Neural cell (in vitro differentiated cells): ENCODE results near the gene PGAP2. TPM values are rescaled to one million over a fixed set of nuclear protein-coding genes. Genes with fewer than 3 reads are reported as not detected.
"Not testable (repeated sequence)": the region's sequence is repeated elsewhere in the genome, so short reads cannot be mapped to it uniquely, and the experiment has no call there.

Experiments used
- H2AFZ ChIP-seq: fragments of 200-600, 300-800 bp; sonication (generic), shearing (Covaris generic); 2 replicates; pipeline ENCODE4 v1.6.0; 2014; ENCODE audit warnings: low read depth, mild to moderate bottlenecking, antibody characterized with exemption, low read length, moderate library complexity
- H3F3A ChIP-seq: fragments of 200-600 bp; shearing (Covaris generic); 2 replicates; pipeline ENCODE4 v1.6.1; 2016; ENCODE audit warnings: mild to moderate bottlenecking, moderate library complexity, mixed read lengths, antibody characterized with exemption, low read length; ENCODE audit not compliant: insufficient read depth, poor library complexity, severe bottlenecking
- H3K27ac ChIP-seq: fragments of 200-600, 300-800 bp; sonication (generic), shearing (Covaris generic); 2 replicates; pipeline ENCODE4 v1.5.1; 2014; ENCODE audit warnings: mild to moderate bottlenecking, low read length, moderate library complexity
- H3K27me3 ChIP-seq: fragments of 300-800, 200-600 bp; sonication (generic), shearing (Covaris generic); 2 replicates; pipeline ENCODE4 v1.6.0; 2014; ENCODE audit warnings: mild to moderate bottlenecking, low read depth, low read length, moderate library complexity; ENCODE audit not compliant: insufficient read depth
- H3K36me3 ChIP-seq: fragments of 300-800, 200-600 bp; sonication (generic), shearing (Covaris generic); 2 replicates; pipeline ENCODE4 v1.5.1; 2014; ENCODE audit warnings: mild to moderate bottlenecking, antibody characterized with exemption, low read length, moderate library complexity; ENCODE audit not compliant: insufficient read depth
- H3K4me2 ChIP-seq: fragments of 300-800, 200-600 bp; sonication (generic), shearing (Covaris generic); 2 replicates; pipeline ENCODE4 v1.6.0; 2014; ENCODE audit warnings: mild to moderate bottlenecking, low read length
- H3K4me3 ChIP-seq: fragments of 300-800, 200-600 bp; sonication (generic), shearing (Covaris generic); 2 replicates; pipeline ENCODE4 v1.5.1; 2014; ENCODE audit warnings: mild to moderate bottlenecking, low read length, moderate library complexity
- H3K79me2 ChIP-seq: fragments of 200-600 bp; shearing (Covaris generic); replicated peaks from 2 replicates; pipeline ENCODE4 v1.6.0; 2014; ENCODE audit warnings: mild to moderate bottlenecking, low read length, moderate library complexity; ENCODE audit not compliant: insufficient read depth
- H3K9ac ChIP-seq: fragments of 300-800, 200-600 bp; sonication (generic), shearing (Covaris generic); 2 replicates; pipeline ENCODE4 v1.6.1; 2016; ENCODE audit warnings: mild to moderate bottlenecking, low read length, mixed read lengths
- H3K9me2 ChIP-seq: fragments of 200-600 bp; shearing (Covaris generic); 2 replicates; pipeline ENCODE4 v1.6.1; 2016; ENCODE audit warnings: mild to moderate bottlenecking, low read length, mixed read lengths; ENCODE audit not compliant: insufficient read depth
- H3K9me3 ChIP-seq: fragments of 200-600, 300-800 bp; sonication (generic), shearing (Covaris generic); 2 replicates; pipeline ENCODE4 v1.6.1; 2016; ENCODE audit warnings: mild to moderate bottlenecking, mixed run types, low read length, moderate library complexity, mixed read lengths
- H4K20me1 ChIP-seq: fragments of 200-600 bp; shearing (Covaris generic); 2 replicates; pipeline ENCODE4 v1.6.1; 2016; ENCODE audit warnings: mild to moderate bottlenecking, mixed run types; ENCODE audit not compliant: insufficient read depth
- EP300 ChIP-seq: fragments of 450-650 bp; conservative IDR thresholded peaks from 2 replicates; pipeline ENCODE4 v1.6.1; 2014; ENCODE audit warnings: antibody characterized with exemption, mild to moderate bottlenecking, moderate library complexity; ENCODE audit not compliant: poor library complexity, severe bottlenecking
- EZH2 ChIP-seq: fragments of 200-600, 300-800 bp; shearing (Covaris generic), sonication (generic); IDR thresholded peaks from 2 replicates; pipeline ENCODE4 v1.6.1; 2014; ENCODE audit warnings: antibody characterized with exemption, low read length, borderline replicate concordance, mild to moderate bottlenecking; ENCODE audit not compliant: insufficient read depth, poor library complexity, severe bottlenecking
- MXI1 ChIP-seq: fragments of 450-650 bp; conservative IDR thresholded peaks from 2 replicates; pipeline ENCODE4 v1.6.1; 2014; ENCODE audit warnings: antibody characterized with exemption, mild to moderate bottlenecking; ENCODE audit not compliant: poor library complexity, severe bottlenecking
- POLR2AphosphoS5 ChIP-seq: IDR thresholded peaks from 2 replicates; pipeline ENCODE4 v1.6.1; 2012
- RAD21 ChIP-seq: fragments of 450-650 bp; conservative IDR thresholded peaks from 2 replicates; pipeline ENCODE4 v1.6.1; 2014; ENCODE audit warnings: antibody characterized with exemption, mild to moderate bottlenecking, moderate library complexity
- SMC3 ChIP-seq: fragments of 450-650 bp; conservative IDR thresholded peaks from 2 replicates; pipeline ENCODE4 v1.6.1; 2014; ENCODE audit warnings: antibody characterized with exemption, mild to moderate bottlenecking, moderate library complexity; ENCODE audit not compliant: poor library complexity
- TAF1 ChIP-seq: IDR thresholded peaks from 2 replicates; pipeline ENCODE4 v1.6.1; 2012; ENCODE audit warnings: low read depth
- polyA plus RNA-seq: library from polyadenylated mRNA; depleted of rRNA; stranded (reverse); fragments of >200 nt; gene quantifications from 2 replicates; pipeline ENCODE4 v1.2.3, GENCODE V29; 2014
- TF ChIP-seq, protein P1 (sequence below): IDR thresholded peaks from 2 replicates; pipeline ENCODE4 v1.6.1; 2012; ENCODE audit warnings: borderline replicate concordance
- TF ChIP-seq, protein P2 (sequence below): fragments of 450-650 bp; IDR thresholded peaks from 2 replicates; pipeline ENCODE4 v1.5.1; 2014; ENCODE audit warnings: antibody characterized with exemption, mild to moderate bottlenecking, moderate library complexity; ENCODE audit not compliant: poor library complexity, severe bottlenecking

PGAP2 gene
- polyA plus RNA-seq, 1 donor from 2014 or later: 30.1 TPM

DNA sequence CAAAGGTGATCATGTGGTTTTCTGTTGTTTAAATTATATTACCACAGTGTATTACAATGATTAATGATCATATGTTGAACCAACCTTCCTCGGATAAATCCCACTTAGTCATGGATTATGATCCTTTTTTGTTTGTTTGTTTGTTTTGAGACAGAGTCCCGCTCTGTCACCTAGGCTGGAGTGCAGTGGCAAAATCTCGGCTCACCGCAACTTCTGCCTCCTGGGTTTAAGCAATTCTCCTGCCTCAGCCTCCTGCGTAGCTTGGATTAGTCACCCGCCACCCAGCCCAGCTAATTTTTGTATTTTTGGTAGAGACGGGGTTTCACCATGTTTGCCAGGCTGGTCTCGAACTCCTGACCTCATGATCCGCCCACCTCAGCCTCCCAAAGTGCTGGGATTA is 41.5 kb upstream of the PGAP2 start:
- not testable (repeated sequence) for H2AFZ ChIP-seq, H3K27me3 ChIP-seq, H3K9ac ChIP-seq, H4K20me1 ChIP-seq, H3K9me3 ChIP-seq, H3F3A ChIP-seq, H3K79me2 ChIP-seq, H3K27ac ChIP-seq, H3K4me3 ChIP-seq, H3K9me2 ChIP-seq, H3K4me2 ChIP-seq, H3K36me3 ChIP-seq

DNA sequence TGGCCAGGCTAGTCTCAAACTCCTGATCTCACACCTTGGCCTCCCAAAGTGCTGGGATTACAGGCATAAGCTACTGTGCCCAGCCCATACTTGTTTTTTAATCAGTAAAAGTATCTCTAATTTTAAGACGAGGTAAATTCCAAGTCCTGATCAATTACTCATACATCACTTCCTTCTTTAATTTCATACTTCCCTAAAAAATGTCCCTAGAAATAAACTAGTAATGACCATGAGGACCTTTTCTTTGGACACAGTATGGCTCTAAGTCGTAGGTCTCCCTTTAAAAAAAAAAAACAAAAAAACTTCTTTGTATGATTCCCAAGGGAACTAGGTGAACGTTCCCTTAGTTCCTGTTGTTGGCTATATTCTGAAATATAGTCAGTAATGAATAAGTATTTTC is 40.8 kb upstream of the PGAP2 start:
- Histone ChIP-seq H3K9me2 (no peaks in the 10 kb centered on the region), H3K36me3 (peaks cover 6% of the 10 kb centered on the region)

DNA sequence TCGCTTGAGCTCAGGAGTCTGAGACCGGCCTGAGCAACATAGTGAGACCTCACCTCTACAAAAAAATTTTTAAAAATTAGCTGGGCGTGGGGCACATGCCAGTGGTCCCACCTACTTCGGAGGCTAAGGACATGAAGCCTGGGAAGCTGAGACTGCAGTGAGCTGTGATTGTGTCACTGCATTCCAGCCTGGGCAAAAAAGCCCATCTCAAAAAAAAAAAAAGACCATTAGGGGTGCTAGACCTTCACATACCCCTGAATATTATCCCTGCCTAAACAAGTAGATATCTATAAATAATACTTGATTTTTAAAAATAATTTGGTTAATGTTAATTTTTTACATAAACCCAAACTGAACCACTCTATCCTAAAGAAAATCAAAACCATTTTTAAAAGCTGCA is 35.2 kb upstream of the PGAP2 start:
- Histone ChIP-seq H3K9me2 (no peaks in the 10 kb centered on the region), H3K27me3 (no peaks in the 10 kb centered on the region), H3K36me3 (peaks cover 6% of the 10 kb centered on the region), H3K9ac (no peak overlapping the region), H3K79me2 (no peaks in the 10 kb centered on the region), H3K4me3 (no peak overlapping the region), H3F3A (no peaks in the 10 kb centered on the region), H3K9me3 (no peaks in the 10 kb centered on the region), H4K20me1 (no peaks in the 10 kb centered on the region), H3K4me2 (no peak overlapping the region), H3K27ac (no peak overlapping the region), H2AFZ (no peak overlapping the region)
- no peak for TF ChIP-seq MXI1
- TF ChIP-seq SMC3: no peak
- TF ChIP-seq, protein P1, sequence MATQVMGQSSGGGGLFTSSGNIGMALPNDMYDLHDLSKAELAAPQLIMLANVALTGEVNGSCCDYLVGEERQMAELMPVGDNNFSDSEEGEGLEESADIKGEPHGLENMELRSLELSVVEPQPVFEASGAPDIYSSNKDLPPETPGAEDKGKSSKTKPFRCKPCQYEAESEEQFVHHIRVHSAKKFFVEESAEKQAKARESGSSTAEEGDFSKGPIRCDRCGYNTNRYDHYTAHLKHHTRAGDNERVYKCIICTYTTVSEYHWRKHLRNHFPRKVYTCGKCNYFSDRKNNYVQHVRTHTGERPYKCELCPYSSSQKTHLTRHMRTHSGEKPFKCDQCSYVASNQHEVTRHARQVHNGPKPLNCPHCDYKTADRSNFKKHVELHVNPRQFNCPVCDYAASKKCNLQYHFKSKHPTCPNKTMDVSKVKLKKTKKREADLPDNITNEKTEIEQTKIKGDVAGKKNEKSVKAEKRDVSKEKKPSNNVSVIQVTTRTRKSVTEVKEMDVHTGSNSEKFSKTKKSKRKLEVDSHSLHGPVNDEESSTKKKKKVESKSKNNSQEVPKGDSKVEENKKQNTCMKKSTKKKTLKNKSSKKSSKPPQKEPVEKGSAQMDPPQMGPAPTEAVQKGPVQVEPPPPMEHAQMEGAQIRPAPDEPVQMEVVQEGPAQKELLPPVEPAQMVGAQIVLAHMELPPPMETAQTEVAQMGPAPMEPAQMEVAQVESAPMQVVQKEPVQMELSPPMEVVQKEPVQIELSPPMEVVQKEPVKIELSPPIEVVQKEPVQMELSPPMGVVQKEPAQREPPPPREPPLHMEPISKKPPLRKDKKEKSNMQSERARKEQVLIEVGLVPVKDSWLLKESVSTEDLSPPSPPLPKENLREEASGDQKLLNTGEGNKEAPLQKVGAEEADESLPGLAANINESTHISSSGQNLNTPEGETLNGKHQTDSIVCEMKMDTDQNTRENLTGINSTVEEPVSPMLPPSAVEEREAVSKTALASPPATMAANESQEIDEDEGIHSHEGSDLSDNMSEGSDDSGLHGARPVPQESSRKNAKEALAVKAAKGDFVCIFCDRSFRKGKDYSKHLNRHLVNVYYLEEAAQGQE: no peak
- TF ChIP-seq EP300: no peak
- no peak for TF ChIP-seq POLR2AphosphoS5
- TF ChIP-seq, protein P2, sequence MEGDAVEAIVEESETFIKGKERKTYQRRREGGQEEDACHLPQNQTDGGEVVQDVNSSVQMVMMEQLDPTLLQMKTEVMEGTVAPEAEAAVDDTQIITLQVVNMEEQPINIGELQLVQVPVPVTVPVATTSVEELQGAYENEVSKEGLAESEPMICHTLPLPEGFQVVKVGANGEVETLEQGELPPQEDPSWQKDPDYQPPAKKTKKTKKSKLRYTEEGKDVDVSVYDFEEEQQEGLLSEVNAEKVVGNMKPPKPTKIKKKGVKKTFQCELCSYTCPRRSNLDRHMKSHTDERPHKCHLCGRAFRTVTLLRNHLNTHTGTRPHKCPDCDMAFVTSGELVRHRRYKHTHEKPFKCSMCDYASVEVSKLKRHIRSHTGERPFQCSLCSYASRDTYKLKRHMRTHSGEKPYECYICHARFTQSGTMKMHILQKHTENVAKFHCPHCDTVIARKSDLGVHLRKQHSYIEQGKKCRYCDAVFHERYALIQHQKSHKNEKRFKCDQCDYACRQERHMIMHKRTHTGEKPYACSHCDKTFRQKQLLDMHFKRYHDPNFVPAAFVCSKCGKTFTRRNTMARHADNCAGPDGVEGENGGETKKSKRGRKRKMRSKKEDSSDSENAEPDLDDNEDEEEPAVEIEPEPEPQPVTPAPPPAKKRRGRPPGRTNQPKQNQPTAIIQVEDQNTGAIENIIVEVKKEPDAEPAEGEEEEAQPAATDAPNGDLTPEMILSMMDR: no peak
- no peak for TF ChIP-seq RAD21
- TF ChIP-seq EZH2: no peak
- TF ChIP-seq TAF1: no peak

More for the DNA sequence above, 40.8 kb upstream of the PGAP2 start:
- Histone ChIP-seq H4K20me1 (no peaks in the 10 kb centered on the region), H3K9ac (no peak overlapping the region), H2AFZ (no peak overlapping the region), H3K9me3 (no peaks in the 10 kb centered on the region), H3K4me2 (no peak overlapping the region), H3K79me2 (no peaks in the 10 kb centered on the region), H3F3A (no peaks in the 10 kb centered on the region), H3K27me3 (no peaks in the 10 kb centered on the region), H3K4me3 (no peak overlapping the region), H3K27ac (no peak overlapping the region)
- TF ChIP-seq POLR2AphosphoS5: no peak
